ENCODE measurements around the gene ABCA2.
"Not testable (repeated sequence)": the region's sequence is repeated elsewhere in the genome, so short reads cannot be mapped to it uniquely, and the experiment has no call there.

ABCA2 gene

DNA sequence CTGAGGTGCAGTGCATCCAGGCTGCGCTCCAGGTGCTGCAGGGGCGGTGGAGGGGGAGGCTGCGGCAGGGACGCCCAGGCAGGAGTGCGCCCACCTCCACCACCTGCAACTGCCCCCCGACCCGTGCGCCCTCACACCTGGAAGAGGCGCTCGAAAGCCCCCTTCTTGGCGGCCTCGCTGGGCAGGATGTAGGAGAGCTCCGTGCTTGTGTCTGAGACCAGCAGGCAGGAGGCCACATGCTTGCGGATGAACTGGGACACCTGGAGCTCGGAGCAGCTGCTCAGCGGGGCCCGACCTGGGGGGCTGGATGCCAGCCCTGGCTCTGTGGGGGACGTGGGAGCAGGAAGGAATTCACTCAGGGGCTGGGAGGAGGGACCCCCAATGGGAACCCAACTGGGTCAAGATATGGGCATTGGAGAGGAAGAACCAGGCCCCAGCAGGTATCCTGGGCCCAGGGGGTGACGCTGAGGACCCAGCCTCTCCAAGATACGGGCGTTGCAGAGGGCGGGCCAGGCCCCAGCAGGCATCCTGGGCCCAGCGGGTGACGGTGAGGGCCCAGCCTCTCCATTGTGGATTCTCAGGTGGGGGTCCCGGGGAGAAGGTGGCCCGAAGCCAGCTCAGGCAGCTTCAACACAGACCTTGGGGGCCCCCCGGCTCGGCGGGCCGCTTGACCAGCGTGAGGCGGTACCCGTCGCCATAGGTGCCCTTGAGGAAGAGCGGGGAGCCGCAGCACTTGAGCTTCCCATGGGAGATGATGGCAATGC lies 13.1 kb downstream of the ABCA2 start:
- no peak for DNase-seq (ENCODE audit: low spot score)

DNA sequence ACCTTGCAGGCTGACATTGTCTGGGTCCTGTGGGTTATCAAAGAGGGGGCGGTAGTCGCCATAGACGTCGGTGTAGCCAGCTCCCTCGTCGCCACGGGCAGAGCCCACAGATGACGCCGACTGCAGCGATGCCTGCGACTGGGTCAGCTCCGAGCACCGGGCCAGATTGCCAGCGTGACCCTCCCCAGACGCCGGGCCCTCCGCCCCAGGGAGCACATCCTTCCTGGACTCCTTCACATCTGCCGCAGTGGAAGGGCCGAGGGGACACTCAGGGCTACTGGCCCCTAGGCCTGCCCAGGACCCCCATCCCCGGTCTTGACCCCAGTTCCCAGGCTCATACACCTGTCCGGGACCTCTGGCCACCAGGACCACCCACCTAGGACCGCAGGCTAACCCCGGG lies 13.9 kb downstream of the ABCA2 start:
- DNase-seq (ENCODE audit: low spot score) = no peak

- no peak for DNase-seq (ENCODE audit: low spot score)
Observed at GRCh38 chr9:137013571-137013940, 14.5 kb downstream of the ABCA2 start.

DNA sequence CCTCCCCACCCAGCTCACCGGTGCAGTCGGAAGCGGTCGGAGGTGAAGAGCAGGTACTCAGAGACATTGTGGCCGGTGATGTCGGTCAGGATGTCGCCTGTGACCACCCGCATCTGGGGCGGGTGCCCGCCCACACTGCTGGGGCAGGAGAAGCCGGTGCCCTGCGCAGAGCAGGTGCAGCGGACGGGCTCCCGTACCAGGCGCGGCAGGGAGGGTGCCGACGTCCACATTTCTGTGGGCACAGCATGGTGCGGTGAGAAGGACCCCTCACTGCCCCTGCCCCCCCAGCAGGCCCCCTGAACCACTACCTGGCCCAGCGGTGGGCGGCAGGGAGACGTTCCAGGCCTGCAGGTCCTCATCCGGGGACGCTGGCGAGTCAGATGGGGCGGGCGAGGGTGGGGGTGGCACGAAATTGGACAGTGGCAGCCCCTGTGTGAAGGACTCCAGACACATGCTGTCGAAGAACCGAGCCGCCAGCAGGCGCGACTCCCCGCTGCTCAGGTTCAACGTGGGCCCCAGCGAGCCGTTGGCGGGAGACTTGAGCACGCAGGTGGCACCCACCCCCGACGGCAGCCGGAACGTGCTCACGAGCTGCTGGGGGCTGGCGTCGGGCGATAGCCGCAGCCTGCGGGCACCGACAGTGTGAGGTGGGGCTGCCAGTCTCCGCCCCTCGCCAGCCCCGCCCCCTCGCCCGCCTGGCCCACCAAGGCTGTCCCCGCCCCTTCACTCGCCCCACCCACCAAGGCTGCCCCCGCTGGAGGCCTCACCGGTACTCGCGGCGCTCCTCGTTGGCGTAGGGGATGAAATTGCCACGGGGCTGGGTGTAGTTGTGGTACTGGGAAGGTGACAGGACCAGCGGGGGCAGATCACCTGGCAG lies 15.1 kb downstream of the ABCA2 start:
- no peak for DNase-seq (ENCODE audit: low spot score)

- no peak for DNase-seq (ENCODE audit: low spot score)
Observed at GRCh38 chr9:137011907-137012675, 15.9 kb downstream of the ABCA2 start.

GRCh38 chr9:137011156-137011555 lies 16.9 kb downstream of the ABCA2 start:
- no peak for DNase-seq (ENCODE audit: low spot score)

DNA sequence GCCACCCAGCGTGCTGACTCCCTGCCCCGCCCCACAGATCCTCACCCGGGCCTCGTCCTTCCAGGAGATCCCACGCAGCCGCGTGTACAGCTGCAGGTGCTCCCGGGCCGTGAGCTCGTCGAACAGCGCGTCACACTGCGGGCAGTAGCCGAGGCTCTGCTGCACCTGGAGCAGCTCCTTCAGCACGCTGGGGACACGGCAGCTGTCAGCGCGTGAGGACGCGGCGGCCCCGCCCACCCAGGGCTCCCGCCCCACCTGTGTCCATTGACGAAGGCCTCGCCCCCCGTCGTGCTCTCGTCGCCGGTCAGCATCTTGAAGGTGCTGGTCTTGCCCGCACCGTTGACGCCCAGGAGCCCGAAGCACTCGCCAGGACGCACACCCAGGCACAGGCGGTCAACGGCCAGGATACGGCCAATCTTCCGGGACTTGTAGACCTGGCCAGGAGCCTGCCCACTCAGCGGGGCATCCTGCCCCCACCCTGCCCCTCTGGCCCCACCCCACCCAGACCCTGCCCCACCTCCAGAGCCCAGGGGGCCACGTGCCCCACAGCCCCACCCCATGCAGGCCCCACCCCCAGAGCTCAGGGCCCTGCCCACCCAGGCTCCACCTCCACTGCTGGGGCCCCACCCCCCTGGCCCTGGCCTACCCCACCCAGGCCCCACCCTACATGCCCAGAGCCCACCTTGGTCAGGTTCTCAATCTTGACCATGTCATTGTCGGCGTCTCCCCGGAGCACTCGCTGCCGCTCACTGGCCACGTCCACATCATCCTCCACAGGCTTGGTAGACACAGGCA lies 17.9 kb downstream of the ABCA2 start:
- no peak for DNase-seq (ENCODE audit: low spot score)

DNA sequence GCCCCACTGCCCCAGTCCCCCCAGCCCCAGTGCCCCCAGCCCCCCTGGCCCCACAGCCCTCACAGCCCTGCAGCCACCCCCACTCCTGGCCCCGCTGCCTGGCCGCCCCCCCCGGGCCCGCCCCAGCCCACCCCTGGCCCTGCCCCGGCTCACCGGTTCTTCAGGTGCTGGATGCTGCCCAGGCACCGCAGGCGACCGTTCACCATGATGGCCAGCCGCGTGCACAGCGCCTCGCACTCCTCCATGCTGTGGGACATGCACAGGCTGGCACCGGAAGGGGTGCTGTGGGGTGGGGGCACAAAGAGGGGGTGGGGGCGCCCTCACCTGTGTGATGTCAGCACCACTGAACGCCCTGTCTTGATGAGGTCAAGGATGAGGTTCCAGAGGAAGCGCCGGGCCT lies 18.8 kb downstream of the ABCA2 start:
- DNase-seq (ENCODE audit: low spot score) = no peak

DNA sequence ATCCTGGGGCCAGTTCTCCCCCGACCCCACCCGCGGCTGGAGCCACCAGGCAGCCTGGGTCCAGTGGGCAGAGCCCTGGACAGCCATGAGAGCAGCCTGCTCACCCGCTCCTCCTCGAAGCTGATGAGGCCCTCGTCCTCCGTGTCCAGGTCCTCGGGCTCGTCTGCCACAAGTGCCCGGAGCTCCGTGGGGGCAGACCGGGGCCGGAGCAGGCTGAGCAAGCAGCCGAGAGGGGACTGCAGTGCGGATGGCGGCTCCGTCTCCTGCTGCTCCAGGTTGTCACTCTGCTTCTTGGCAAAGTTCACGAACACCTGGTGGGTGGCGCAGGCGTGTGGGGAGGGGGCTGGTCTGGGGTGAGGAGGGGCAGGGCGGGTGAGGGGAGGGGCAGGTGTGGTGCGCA lies 19.7 kb downstream of the ABCA2 start:
- DNase-seq (ENCODE audit: low spot score) = no peak

DNA sequence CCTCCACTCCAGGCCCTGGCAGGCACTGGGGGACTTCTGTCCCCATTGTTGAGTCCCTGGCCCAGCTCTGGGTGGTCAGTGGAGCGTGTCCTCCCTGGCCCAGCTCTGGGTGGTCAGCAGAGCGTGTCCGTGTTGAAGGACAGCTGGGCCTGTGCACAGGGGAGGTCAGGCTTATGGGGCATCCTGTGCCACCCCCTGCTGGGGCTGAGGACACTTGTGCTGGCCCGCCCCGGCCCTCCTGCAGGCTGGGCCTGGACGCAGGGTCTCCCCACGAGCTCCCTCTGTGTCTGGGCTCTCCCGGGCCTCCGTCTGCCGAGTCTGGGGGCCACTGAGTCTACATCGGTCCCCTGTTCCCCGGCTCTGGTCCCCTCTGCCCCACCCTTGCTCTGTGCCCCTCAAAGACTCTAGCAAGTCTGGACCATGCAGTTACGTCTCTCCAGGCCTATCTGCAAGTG lies 20.2 kb downstream of the ABCA2 start:
- no peak for DNase-seq (ENCODE audit: low spot score)

DNA sequence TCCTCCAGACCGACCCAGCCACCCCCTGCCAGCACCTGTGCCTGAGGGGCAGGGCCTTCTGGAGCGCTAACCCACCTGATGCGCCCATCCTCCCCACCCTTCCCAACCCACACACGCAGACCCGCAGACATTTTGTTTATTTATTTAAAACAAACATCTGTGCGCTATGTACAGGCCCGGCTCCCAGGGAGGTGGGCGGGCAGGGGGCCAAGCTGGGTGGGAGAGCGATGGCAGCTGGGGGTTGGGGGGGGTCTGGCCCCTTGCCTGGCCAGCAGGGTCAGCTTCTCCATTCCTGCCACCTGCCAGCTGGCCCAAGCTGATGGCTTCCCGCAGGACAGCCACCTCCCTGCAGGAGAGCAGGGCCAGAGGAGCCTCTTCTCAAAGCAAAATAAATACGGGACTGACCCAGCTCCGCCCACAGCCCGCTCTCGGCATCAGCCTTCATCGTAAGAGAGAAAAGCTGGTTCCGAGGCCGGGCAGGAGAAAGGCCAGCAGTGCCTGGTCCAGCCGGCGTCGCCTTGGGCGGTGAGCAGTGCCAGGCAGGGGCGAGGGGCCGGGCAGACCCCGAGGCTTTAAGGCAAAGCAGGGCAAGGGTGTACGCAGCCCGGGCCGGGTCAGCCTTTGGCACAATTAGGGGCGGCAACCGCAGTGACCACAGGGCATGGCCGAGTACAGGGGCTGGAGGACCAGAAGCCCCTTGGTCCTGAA lies 20.8 kb downstream of the ABCA2 start:
- DNase-seq (ENCODE audit: low spot score) = no peak

- DNase-seq (ENCODE audit: low spot score) = no peak
Observed at GRCh38 chr9:137006116-137007003, 21.7 kb downstream of the ABCA2 start.

DNA sequence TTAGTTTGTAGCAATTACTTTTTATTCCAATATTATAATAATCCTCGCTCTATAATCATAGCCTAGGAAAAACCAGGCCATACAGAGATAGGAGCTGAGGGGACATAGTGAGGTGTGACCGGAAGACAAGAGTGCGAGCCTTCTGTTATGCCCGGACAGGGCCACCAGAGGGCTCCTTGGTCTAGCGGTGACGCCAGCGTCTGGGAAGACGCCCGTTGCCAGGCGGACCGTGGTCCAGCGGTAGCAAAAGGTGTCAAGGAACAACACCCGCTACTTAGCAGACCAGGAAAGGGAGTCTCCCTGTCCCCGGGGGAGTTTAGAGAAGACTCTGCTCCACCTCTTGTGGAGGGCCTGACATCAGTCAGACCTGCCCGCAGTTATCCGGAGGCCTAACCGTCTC lies 23.8 kb downstream of the ABCA2 start:
- DNase-seq (ENCODE audit: low spot score) = not testable (repeated sequence)

DNA sequence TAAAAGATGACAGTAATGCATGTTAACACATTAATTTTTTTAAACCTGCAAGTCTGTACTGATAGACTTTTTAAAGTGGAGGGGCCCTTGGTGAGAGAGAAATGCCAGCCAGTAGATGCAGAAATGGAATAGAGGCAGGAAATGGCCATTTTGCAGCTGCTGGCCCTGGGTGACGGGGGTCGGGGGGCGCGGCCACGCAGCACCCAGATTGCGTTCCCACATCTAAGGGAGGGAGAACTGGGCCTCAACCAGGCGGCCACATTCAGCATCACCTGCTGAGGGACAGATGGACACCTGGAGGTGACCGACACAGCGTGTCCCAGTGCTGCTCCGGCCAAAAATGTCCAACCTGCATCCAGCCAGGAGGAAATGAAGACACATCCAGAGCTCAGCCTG lies 25.4 kb downstream of the ABCA2 start:
- no peak for DNase-seq (ENCODE audit: low spot score)

GRCh38 chr9:137001857-137002645 lies 26.0 kb downstream of the ABCA2 start:
- DNase-seq (ENCODE audit: low spot score) = no peak

- DNase-seq (ENCODE audit: low spot score) = no peak
Observed at GRCh38 chr9:137000177-137000930, 27.7 kb downstream of the ABCA2 start.

- DNase-seq (ENCODE audit: low spot score) = no peak
Observed at GRCh38 chr9:136997830-136998234, 30.2 kb downstream of the ABCA2 start.

DNA sequence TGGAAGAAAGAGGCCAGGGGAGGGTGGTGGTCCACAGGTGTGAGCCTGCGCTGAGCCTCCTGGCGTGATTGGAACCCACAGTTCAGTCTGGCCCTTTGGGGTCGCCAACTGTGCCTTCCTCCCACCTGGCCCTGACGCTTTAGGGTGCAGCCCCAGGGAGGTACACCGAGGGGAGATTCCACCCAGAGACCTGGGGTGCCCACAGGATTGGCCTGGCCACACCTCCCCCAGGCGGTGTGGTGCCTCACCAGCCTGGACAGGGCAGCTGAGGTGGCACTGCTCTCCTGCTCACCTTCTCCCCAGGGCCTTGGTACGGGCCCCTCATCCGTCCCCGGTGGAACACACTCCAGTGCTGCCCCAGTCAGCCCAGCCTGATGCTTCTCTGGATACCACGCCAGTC lies 30.7 kb downstream of the ABCA2 start:
- DNase-seq (ENCODE audit: low spot score) = no peak

Data from pons (tissue), 1 donor.